ENCODE results near the gene GLI3.

GLI3 gene

GRCh38 chr7:42033480-42033879 is 203.5 kb downstream of the GLI3 start:
- H4K20me1 ChIP-seq (ENCODE audit: insufficient read depth, low read length, poor library complexity, severe bottlenecking), result no peaks in the 10 kb centered on the region
- no peaks in the 10 kb centered on the region for H3K9me2 ChIP-seq (replicated peaks; ENCODE audit: low read depth, low read length)
- TF ChIP-seq EZH2phosphoT487 (IDR thresholded peaks at IDR 0.05; ENCODE audit: borderline replicate concordance) (no peak), CTCF (conservative IDR thresholded peaks at IDR 0.05; ENCODE audit: low read length) (no peak)
- H3K4me1 ChIP-seq (ENCODE audit: insufficient read depth, low read length, poor library complexity, severe bottlenecking), result no peaks in the 10 kb centered on the region
- H3K9ac ChIP-seq (ENCODE audit: low read depth, low read length, poor library complexity, severe bottlenecking), result no peak overlapping the region
- no peaks in the 10 kb centered on the region for H3K79me2 ChIP-seq (ENCODE audit: insufficient read depth, low read length)
- no peaks in the 10 kb centered on the region for H3K36me3 ChIP-seq (ENCODE audit: insufficient read depth, low read length)
- no peaks in the 10 kb centered on the region for H3K27me3 ChIP-seq (ENCODE audit: insufficient read depth, low read length, poor library complexity, severe bottlenecking)
- H3K4me2 ChIP-seq (ENCODE audit: low read depth, low read length, poor library complexity, severe bottlenecking), result no peak overlapping the region
- H2AFZ ChIP-seq (ENCODE audit: low read length), result no peak overlapping the region
- no peaks in the 10 kb centered on the region for H3K9me3 ChIP-seq (ENCODE audit: insufficient read depth, low read depth, low read length)
- H3F3A ChIP-seq (ENCODE audit: low read depth), result no peaks in the 10 kb centered on the region
- no peak overlapping the region for H3K4me3 ChIP-seq (ENCODE audit: low read length, poor library complexity, severe bottlenecking)

GRCh38 chr7:42029405-42029804 is 207.6 kb downstream of the GLI3 start:
- no peak overlapping the region for H3K4me3 ChIP-seq (ENCODE audit: low read length, poor library complexity, severe bottlenecking)
- H3K9ac ChIP-seq (ENCODE audit: low read depth, low read length, poor library complexity, severe bottlenecking), result no peak overlapping the region
- H3K9me3 ChIP-seq (ENCODE audit: insufficient read depth, low read depth, low read length), result no peaks in the 10 kb centered on the region
- no peaks in the 10 kb centered on the region for H3K27me3 ChIP-seq (ENCODE audit: insufficient read depth, low read length, poor library complexity, severe bottlenecking)
- no peaks in the 10 kb centered on the region for H3K9me2 ChIP-seq (replicated peaks; ENCODE audit: low read depth, low read length)
- H2AFZ ChIP-seq (ENCODE audit: low read length), result no peak overlapping the region
- H3K4me2 ChIP-seq (ENCODE audit: low read depth, low read length, poor library complexity, severe bottlenecking), result no peak overlapping the region
- H3F3A ChIP-seq (ENCODE audit: low read depth), result no peaks in the 10 kb centered on the region
- TF ChIP-seq EZH2phosphoT487 (IDR thresholded peaks at IDR 0.05; ENCODE audit: borderline replicate concordance), result no peak
- TF ChIP-seq CTCF (conservative IDR thresholded peaks at IDR 0.05; ENCODE audit: low read length), result no peak
- no peaks in the 10 kb centered on the region for H3K79me2 ChIP-seq (ENCODE audit: insufficient read depth, low read length)
- H3K4me1 ChIP-seq (ENCODE audit: insufficient read depth, low read length, poor library complexity, severe bottlenecking), result no peaks in the 10 kb centered on the region
- no peaks in the 10 kb centered on the region for H3K36me3 ChIP-seq (ENCODE audit: insufficient read depth, low read length)
- H4K20me1 ChIP-seq (ENCODE audit: insufficient read depth, low read length, poor library complexity, severe bottlenecking), result no peaks in the 10 kb centered on the region

- H3K9me2 ChIP-seq (replicated peaks; ENCODE audit: low read depth, low read length), result no peaks in the 10 kb centered on the region
- no peaks in the 10 kb centered on the region for H3K4me1 ChIP-seq (ENCODE audit: insufficient read depth, low read length, poor library complexity, severe bottlenecking)
- H3K4me2 ChIP-seq (ENCODE audit: low read depth, low read length, poor library complexity, severe bottlenecking), result no peak overlapping the region
- no peak for TF ChIP-seq CTCF (conservative IDR thresholded peaks at IDR 0.05; ENCODE audit: low read length)
- no peak for TF ChIP-seq EZH2phosphoT487 (IDR thresholded peaks at IDR 0.05; ENCODE audit: borderline replicate concordance)
- H3F3A ChIP-seq (ENCODE audit: low read depth), result no peaks in the 10 kb centered on the region
- H4K20me1 ChIP-seq (ENCODE audit: insufficient read depth, low read length, poor library complexity, severe bottlenecking), result no peaks in the 10 kb centered on the region
- H3K4me3 ChIP-seq (ENCODE audit: low read length, poor library complexity, severe bottlenecking), result no peak overlapping the region
- no peaks in the 10 kb centered on the region for H3K9me3 ChIP-seq (ENCODE audit: insufficient read depth, low read depth, low read length)
- no peak overlapping the region for H2AFZ ChIP-seq (ENCODE audit: low read length)
- no peaks in the 10 kb centered on the region for H3K36me3 ChIP-seq (ENCODE audit: insufficient read depth, low read length)
- no peaks in the 10 kb centered on the region for H3K27me3 ChIP-seq (ENCODE audit: insufficient read depth, low read length, poor library complexity, severe bottlenecking)
- no peaks in the 10 kb centered on the region for H3K79me2 ChIP-seq (ENCODE audit: insufficient read depth, low read length)
- no peak overlapping the region for H3K9ac ChIP-seq (ENCODE audit: low read depth, low read length, poor library complexity, severe bottlenecking)
These were observed 209.5 kb downstream of the GLI3 start for GRCh38 chr7:42027521-42027920.

Measured in Loucy (cell line).